HepG2 (cell line): Measurements from ENCODE around the gene TFB1M. TPM values are rescaled to one million over a fixed set of nuclear protein-coding genes. Genes with fewer than 3 reads are reported as not detected.

ENCODE experiments used
- CBX1 ChIP-seq: IDR thresholded peaks from one replicate; pipeline ENCODE4 v1.6.1; 2016; ENCODE audit warnings: antibody characterized with exemption, low read depth
- CEBPZ ChIP-seq: IDR thresholded peaks from 2 replicates; pipeline ENCODE4 v1.6.1; 2012; ENCODE audit warnings: low read length, improper control_type of control experiment
- FLYWCH1 ChIP-seq: sonication (generic); formaldehyde crosslinking; IDR thresholded peaks from 2 replicates; pipeline ENCODE4 v1.8.1; 2023; ENCODE audit warnings: mild to moderate bottlenecking, missing genetic modification reagents
- GTF2F1 ChIP-seq: fragments of 150-350 bp; IDR thresholded peaks from 2 replicates; pipeline ENCODE4 v1.6.1; 2014; ENCODE audit warnings: low read length
- HIVEP1 ChIP-seq: sonication (generic); formaldehyde crosslinking; IDR thresholded peaks from 2 replicates; pipeline ENCODE4 v1.4.0; 2020; ENCODE audit warnings: mild to moderate bottlenecking, missing genetic modification reagents
- MLXIP ChIP-seq: sonication (generic); formaldehyde crosslinking; IDR thresholded peaks from 2 replicates; pipeline ENCODE4 v1.9.0; 2021; ENCODE audit warnings: missing genetic modification reagents, borderline replicate concordance
- RARA ChIP-seq: IDR thresholded peaks from 2 replicates; pipeline ENCODE4 v1.6.1; 2016; ENCODE audit warnings: missing genetic modification reagents, missing compliant biosample characterization
- ZBTB33 ChIP-seq: sonication (generic); formaldehyde crosslinking; IDR thresholded peaks from 2 replicates; pipeline ENCODE4 v1.4.0; 2020; ENCODE audit warnings: missing genetic modification reagents
- ZBTB34 ChIP-seq: sonication (generic); formaldehyde crosslinking; IDR thresholded peaks from 2 replicates; pipeline ENCODE4 v1.8.0; 2022; ENCODE audit warnings: mild to moderate bottlenecking, missing genetic modification reagents
- ZNF256 ChIP-seq: sonication (generic); formaldehyde crosslinking; conservative IDR thresholded peaks from 2 replicates; pipeline ENCODE4 v1.4.0; 2020; ENCODE audit warnings: missing genetic modification reagents
- ZNF367 ChIP-seq: sonication (generic); formaldehyde crosslinking; IDR thresholded peaks from 2 replicates; pipeline ENCODE4 v1.4.0; 2020; ENCODE audit warnings: missing genetic modification reagents, borderline replicate concordance
- ZNF687 ChIP-seq: sonication (generic); formaldehyde crosslinking; IDR thresholded peaks from 2 replicates; pipeline ENCODE4 v1.5.1; 2020; ENCODE audit warnings: mild to moderate bottlenecking, missing genetic modification reagents, moderate library complexity
- ZNF784 ChIP-seq: sonication (generic); formaldehyde crosslinking; IDR thresholded peaks from 2 replicates; pipeline ENCODE4 v1.5.1; 2020; ENCODE audit warnings: missing genetic modification reagents, mild to moderate bottlenecking, borderline replicate concordance
- polyA plus RNA-seq, 8 experiments: library from polyadenylated mRNA; depleted of rRNA in 3 of 8; stranded (reverse) in 7 of 8; unstranded in 1 of 8; fragments of >200 nt; fragmentation: Illumina TruSeq in 4 of 8; extraction: Trizol in 4 of 8; gene quantifications; 2 replicates each; pipeline versions ENCODE4 v1.2.1 to v1.2.3, GENCODE V29; 2011 to 2016; ENCODE audit warnings: low read depth in 4 of 8, missing spikeins in 1 of 8, mixed read lengths in 1 of 8; ENCODE audit not compliant: insufficient read depth in 1 of 8
- total RNA-seq, 5 experiments: library from RNA; depleted of rRNA; stranded (reverse); fragments of >200 nt; fragmentation: Illumina TruSeq; extraction: Trizol; gene quantifications; 2 replicates each; pipeline ENCODE4 v1.2.3, GENCODE V29; 2016; ENCODE audit warnings: low read depth in 1 of 5

The TFB1M gene
- total and polyA plus RNA-seq, 2 of the 13 experiments (the other 11 are each of a cell fraction or from before 2014, with no cell fraction given), result 91.4 to 122 TPM

GRCh38 chr6:155327326-155328073, 13.2 kb upstream of the TFB1M start (continued):
- no peak for TF ChIP-seq FLYWCH1 (CRISPR knock-in tag)
- 0 out of 2 replicates have a peak, but pooled peaks have one; percentile 10 for TF ChIP-seq RARA (CRISPR knock-in tag)
- TF ChIP-seq ZBTB33 (CRISPR knock-in tag), result peak; percentile 12; the same call in 1 of the 2 replicates
- TF ChIP-seq ZNF687, result no peak
- no peak for TF ChIP-seq CEBPZ
- TF ChIP-seq MLXIP (CRISPR knock-in tag), result 0 out of 2 replicates have a peak, but pooled peaks have one; percentile 23
- no peak for TF ChIP-seq CBX1
- TF ChIP-seq ZBTB34, result no peak
- no peak for TF ChIP-seq HIVEP1
- TF ChIP-seq ZNF784 (CRISPR knock-in tag), result peak; percentile 13; the same call in 1 of the 2 replicates
- no peak for TF ChIP-seq GTF2F1
- no peak; the same call in 1 of the 2 replicates for TF ChIP-seq ZNF256 (CRISPR knock-in tag)
- TF ChIP-seq ZNF367 (CRISPR knock-in tag), result 0 out of 2 replicates have a peak, but pooled peaks have one; percentile 38
